ENCODE data around the gene TMEM184B.

Gene TMEM184B

DNA sequence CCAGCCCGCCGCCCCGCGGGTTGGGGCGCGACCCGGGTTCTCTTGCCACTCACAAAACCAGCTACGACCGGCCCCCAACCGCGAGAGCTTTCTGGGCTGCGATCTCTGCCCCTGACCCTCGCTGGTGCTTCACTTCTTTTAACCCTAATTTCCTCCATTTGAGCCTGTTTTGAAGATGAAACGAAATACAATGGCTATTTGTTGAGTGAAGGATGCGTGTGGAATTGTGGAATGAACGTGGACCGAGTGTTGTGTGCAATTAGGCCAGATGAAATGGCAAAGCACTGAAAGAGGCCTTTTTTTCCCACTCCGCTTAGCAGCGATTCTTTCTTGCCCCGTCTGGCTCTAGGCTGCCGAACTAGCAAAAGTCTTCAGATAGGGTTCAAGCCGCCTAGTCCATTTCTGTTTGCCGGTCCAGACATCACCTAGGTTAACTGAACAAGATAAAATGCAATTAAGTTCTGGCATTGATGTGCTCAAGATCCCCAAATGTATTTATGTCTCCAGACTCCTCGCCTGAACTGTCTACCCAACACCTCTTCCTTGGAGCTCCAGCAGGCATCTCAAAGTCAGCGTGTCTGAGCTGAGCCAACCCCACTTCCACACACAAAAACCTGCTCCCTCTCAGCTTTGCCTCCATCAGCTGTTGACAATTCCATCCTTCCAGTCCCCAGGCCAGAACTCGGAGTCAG, 471 bp upstream of the TMEM184B start:
- DNase-seq: no peak

DNA sequence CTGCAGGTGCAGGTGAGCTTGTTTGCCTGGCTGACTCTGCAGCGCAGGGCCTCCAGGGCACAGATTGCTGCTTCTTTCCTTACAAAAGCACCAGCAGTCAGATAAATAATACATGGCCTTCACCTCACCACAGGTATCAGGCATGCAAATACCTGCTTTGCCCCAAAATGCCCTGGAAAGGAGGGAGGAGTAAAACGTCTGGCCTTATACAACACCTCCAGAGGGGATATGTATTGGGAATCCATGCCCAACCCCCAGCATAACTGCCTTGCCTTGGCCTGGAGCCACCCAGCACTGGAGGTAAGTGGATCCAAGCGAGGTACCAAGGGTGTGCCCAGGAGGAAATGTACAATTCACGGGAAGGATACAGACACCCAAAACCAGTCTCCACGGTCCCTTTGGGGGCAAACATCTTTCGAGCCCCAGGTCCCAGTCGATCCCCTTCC, 860 bp downstream of the TMEM184B start:
- no peak for DNase-seq

GRCh38 chr22:38271101-38271500, 1.7 kb downstream of the TMEM184B start:
- DNase-seq: no peak

DNA sequence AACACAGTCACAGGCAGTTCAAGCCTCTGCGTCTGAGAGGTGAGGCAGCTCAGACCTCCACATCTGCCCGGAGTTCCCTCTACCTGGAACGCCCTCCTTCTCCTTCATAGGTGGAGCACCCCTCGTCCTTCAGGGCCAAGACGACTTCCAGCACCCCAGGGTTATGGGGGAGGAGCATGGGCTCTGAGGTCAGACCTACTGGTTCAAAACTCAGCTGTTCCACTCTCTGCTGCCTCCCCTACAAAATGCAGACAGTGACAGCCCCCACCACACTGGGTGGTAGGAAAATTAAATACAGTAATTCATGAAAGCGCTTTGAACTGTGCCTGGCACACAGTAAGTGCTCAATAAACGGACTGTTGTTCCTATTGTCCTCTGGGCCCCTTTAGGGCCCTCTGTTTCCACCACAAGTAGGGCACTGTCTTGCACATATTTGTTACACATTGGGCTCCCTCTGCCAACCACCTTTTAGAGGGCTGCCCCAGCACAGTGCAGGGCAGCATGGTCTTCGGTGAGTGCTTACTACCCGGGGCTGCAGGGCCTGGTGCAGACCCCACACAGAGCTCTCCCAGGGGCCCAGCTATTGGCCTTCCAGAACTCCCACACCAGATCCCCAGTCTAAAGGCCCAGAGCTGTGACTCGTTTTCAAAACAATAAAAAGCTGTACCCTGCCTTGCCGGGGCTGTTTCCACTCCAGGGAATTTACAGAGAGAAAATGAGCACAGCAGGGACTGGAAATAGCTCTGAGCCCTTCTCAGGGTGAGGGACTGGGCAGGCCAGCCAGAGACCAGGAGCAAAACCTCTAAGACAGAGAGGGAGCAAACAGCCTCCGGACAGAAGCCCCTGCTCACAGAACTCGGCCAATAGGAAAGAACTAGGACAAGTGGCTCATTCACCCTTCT, 2.5 kb downstream of the TMEM184B start:
- DNase-seq: no peak

GRCh38 chr22:38269466-38269865, 3.3 kb downstream of the TMEM184B start:
- no peak for DNase-seq

- DNase-seq: no peak
Observed at GRCh38 chr22:38267086-38267485, 5.7 kb downstream of the TMEM184B start.

- no peak for DNase-seq
Observed at GRCh38 chr22:38266120-38266519, 6.7 kb downstream of the TMEM184B start.

GRCh38 chr22:38264322-38264843, 8.4 kb downstream of the TMEM184B start:
- no peak for DNase-seq

DNA sequence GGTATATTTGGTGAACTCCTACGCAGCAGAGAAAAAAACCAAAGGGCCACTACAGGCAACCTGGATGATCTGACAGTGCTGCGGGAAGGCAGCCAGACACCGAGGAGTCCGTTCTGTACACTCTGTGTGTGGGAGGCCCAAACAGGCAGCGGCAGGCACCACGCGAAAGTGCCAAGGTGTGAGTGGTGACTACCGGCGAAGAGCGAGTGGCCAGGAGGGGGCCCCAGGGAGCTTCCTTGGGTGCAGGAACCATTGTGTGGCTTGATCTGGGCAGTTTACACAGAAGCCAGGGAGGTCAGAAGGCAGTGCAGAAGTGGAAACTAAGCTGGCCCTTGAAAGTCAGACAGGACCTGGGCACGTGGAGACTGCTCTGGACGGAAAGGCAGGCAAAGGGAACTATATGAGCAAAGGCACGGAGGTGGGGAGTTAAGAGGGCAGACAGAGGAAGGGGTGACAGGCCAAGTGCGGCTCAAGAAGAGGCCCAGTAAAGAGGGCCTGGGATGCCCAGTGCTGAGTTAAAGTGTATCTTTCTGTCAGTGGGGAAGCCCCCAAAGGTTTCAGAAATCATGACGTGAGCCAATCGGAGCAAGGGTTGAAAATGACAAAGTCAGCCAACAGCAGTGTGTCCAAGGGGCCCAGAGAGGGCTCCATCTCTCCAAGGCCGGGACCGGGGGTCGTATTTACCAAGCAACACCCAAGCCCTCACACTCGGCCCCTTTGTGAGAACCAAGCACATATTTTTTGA, 10.6 kb downstream of the TMEM184B start:
- DNase-seq: no peak

DNA sequence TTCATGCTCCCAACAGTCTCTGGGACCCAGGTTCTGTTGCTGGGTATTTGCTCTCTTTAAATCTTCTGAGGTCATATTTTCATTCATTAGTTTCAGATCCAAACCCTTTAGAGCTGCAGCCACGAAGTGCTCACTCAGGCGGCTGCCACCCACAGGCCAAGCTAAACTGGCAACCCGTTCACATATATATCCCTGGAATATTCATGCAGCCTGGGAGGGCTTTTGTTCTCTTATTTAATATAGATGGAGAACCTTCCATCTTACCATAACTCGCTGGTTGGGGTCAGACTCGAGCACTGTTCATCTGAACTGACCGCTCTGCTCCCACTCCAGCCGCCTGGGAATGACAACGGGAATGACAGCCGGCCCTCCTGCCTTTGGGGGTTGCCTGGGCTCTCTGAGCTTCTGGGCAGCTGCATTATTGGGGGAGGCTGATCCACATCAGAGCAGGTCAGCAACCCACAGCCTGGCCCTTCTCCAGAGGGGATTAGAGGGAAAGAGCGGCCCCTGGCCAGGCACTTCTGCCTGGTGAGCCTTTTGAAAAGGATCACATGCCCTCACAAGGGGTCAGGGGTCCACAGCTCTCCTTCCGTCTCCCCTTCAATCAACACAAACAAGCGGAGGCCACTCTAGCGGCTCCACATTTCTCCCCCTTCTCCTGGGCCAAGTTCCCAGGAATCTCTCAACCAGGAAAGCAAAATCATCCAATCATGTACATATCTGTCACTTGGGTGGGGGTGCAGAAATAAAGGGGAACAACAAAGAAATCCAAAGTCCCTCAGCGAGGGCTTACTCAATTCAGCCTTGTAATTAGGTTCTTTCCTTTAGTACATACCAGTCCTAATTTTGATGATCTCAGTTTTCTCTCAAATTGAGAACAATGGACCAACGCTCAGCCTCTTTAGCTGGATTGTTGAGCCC, 11.8 kb downstream of the TMEM184B start:
- DNase-seq: no peak

GRCh38 chr22:38259370-38259769, 13.4 kb downstream of the TMEM184B start:
- DNase-seq: no peak

GRCh38 chr22:38258895-38259294, 13.9 kb downstream of the TMEM184B start:
- no peak for DNase-seq

DNA sequence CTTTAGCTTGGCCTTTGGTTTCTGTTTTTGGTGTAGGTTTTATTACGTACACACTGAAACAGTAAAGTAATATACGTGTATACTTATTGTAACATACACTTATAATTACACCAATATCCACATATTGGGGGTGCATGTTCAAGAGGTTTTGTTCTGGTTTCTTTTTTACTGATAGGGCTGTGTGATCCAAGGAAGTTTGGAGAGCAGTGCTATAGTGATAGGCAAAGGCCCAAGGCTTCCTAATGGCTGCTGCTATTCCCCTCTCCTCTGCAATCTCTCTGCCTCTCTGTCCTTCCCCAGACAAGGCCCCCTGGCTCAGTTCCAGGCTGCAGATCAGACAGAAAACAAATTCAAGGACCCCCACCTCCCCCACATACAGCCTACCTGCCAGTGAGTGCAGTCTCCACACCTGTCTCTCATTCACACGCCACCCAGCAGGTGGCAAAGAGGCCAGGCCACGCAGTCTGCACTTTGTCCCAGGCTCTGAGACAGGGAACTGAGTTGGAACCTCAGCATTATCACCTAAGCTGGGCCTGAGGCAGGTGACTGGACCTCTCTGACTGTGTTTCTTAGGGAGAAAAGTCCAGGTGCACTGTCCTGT, 15.1 kb downstream of the TMEM184B start:
- no peak for DNase-seq

DNA sequence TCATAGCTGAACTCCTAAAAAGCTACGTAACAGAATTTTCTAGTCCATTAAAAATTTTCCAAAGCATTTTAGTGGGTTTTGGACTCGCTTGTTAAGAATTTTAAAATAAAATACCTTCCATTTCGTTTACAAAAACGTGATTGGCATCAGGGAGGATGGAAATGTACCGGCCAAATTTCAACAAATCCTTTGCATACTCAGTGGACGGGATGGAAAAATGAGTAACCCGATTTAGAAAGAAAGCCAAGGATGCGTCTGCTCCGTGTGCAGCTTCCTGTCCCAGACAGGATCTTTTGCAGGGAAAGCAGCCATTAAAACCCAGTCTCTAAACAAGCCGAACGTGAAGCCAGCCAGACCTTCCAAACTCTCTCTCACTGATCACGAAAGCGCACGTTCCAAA, 15.6 kb downstream of the TMEM184B start:
- no peak for DNase-seq

GRCh38 chr22:38255697-38256096, 17.1 kb downstream of the TMEM184B start:
- no peak for DNase-seq

DNA sequence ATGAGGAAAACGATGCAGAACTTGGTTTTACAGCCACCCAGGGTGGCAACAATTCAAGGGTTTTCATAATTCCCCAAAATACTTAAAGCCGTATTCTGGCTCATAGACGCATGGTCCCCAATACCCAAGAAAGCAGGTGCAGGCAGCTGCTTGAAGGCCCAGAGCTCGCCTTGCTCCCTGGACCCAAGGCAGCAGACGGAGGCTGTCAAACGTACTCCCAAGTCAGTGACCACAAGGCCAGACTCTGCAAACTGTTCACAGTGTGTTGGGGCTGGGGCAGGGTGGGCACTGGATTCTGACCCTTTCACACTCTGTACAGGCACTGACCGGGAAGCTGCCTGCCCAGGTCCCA, 21.5 kb downstream of the TMEM184B start:
- DNase-seq: no peak

DNA sequence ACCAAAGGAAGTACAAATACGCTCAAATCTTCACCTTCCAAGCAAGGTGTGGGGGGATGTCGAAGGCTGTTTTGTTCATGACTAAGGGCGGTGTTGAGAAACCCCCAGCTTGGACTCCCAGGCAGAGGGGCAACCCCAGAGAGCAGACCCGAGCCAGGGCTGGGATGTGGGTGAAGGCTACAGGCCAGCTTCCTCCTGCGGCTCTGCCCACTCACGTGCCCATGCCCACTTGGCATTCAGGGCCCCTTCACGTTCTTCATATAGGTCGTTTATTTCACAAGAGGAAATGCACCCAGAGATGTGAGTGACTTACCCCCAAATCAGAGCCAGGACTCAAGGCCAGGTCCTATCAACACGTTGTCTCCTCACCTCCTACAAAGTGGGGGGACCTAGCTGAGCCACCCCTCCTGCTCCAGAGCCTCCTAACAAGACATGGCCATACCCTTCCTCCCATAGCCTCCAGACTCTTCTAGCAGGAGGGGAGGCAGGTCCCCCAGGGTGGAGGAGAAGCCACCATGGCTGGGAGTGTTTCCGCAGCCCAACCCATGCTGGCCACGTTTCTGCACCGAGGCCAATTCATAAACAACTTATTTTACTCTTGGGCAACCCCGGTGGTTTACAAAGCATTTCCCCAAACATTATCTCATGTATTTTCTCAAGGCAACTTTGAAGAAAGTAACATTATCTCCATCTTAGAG, 22.0 kb downstream of the TMEM184B start:
- no peak for DNase-seq

GRCh38 chr22:38249803-38250642, 22.8 kb downstream of the TMEM184B start:
- no peak for DNase-seq

DNA sequence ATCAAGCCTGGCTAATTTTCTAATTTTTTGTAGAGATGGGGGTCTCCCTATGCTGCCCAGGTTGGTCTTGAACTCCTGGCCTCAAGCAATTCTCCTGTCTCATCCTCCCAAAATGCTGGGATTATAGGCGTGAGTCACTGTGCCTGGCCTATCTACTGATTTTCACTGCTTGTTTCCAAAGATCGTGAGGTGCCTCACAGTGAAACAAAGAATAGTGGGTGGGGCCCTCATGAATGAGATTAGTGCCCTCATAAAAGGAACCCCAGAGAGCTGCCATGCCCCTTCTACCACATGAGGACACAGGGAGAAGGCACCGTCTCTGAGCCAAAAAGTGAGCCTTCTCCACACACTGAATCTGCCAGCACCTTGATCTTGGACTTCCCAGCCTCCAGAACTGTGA, 23.5 kb downstream of the TMEM184B start:
- DNase-seq: no peak

DNA sequence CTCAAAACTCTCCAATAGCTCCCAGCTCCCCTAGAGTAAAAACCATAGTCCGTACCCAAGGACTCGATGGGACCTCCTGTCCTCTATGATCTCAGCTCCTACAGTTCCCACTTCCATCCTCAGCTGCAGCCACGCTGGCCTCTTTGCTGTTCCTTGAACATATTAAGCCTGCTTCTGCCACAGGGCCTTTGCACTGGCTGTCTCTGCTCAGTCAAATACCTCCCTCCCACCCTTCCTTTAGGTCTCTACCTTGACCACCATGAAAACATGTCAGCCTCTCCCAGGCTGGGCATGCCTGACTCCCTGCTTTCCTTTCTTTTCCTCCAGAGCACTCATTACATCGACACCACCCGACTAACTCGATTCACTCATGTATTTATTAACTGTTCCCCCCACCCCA, 24.5 kb downstream of the TMEM184B start:
- no peak for DNase-seq

Measured in NCI-H1930 (cell line).